Motor neuron (in vitro differentiated cells): ENCODE results near the gene ADGRL1. TPM values are rescaled to one million over a fixed set of nuclear protein-coding genes. Genes with fewer than 3 reads are reported as not detected.

Experiments
- ATAC-seq, 8 experiments: fragments of 200-7000 bp; cut with Tn5 transposase; replicated peaks in 6 of 8; 2 replicates each; pipeline ENCODE4 v1.8.0; 2021; ENCODE audit warnings: mild to moderate bottlenecking in 8 of 8, moderate library complexity in 8 of 8
- H3K27ac ChIP-seq, 2 donors: fragments of 250-450 bp; sonication (Bioruptor Pico); 2 replicates each; pipeline ENCODE4 v1.9.0; 2021; ENCODE audit warnings: antibody characterized with exemption in 2 of 2, mild to moderate bottlenecking in 2 of 2, moderate library complexity in 1 of 2
- H3K4me1 ChIP-seq, 2 donors: fragments of 250-450 bp; sonication (Bioruptor Pico); replicated peaks in 1 of 2; 2 replicates each; pipeline ENCODE4 v1.6.1; 2021; ENCODE audit warnings: antibody characterized with exemption in 2 of 2, mild to moderate bottlenecking in 2 of 2, moderate library complexity in 1 of 2
- H3K4me3 ChIP-seq, 5 donors: fragments of 250-450 bp; sonication (Bioruptor Pico); 2 replicates each; pipeline ENCODE4 v1.9.0; 2021; ENCODE audit warnings: antibody characterized with exemption in 5 of 5, mild to moderate bottlenecking in 5 of 5, moderate library complexity in 4 of 5
- WGBS, 10 experiments: fragments of 450-650 bp; shearing (Covaris generic); methylation state at CpG; one replicate each; pipeline ENCODE4 v1.0.0; 2022; 5-methylcytosine and 5-hydroxymethylcytosine counted together
- in situ Hi-C, 9 experiments: fragments of 400-800 bp; cut with MboI; loops; one replicate each; pipeline ENCODE4 v1.15.0; 2021; ENCODE audit warnings: low sequenced_read_pairs in 9 of 9, low pct_unique_long_range_greater_than_20kb in 2 of 9; ENCODE audit not compliant: unreplicated experiment in 9 of 9
- total RNA-seq, 8 experiments: library from RNA; unstranded; fragments of 300-600 nt; gene quantifications; 2 replicates each; pipeline versions ENCODE4 v1.2.3 to v1.2.4, GENCODE V29; 2022

The ADGRL1 gene
- total RNA-seq, 8 experiments from 2014 or later = 26.8 to 40.7 (median 33.2) TPM

GRCh38 chr19:14177496-14178074 is 28.4 kb downstream of the ADGRL1 start:
- H3K4me3 ChIP-seq = no peak overlapping the region
- ATAC-seq = no peak
- in situ Hi-C loops = no loop called here
- WGBS, 10 experiments = 100% methylated on average over 1 to 2 of the region's 23 CpGs; no CpG with 5 or more reads in 5 of the 10 experiments
- H3K27ac ChIP-seq = no peak overlapping the region
- no peaks in the 10 kb centered on the region for H3K4me1 ChIP-seq

- WGBS, 10 experiments = 100% methylated on average over 2 of the region's 6 CpGs; no CpG with 5 or more reads in 8 of the 10 experiments
- H3K4me3 ChIP-seq = no peak overlapping the region
- no peaks in the 10 kb centered on the region for H3K4me1 ChIP-seq
- in situ Hi-C loops = no loop called here
- no peak for ATAC-seq
- H3K27ac ChIP-seq = no peak overlapping the region
These were observed 30.6 kb downstream of the ADGRL1 start for GRCh38 chr19:14175351-14175792.

- in situ Hi-C loops = loop anchor here in 1 of 9 experiments (25.0 kb wide), 1 partner anchor 162 kb away; no protein-coding TSS in a partner anchor
- no peak for ATAC-seq
- 80 to 100% (median 100%) methylated on average over 1 to 7 of the region's 9 CpGs; no CpG with 5 or more reads in 3 of the 10 experiments for WGBS, 10 experiments
These were observed 31.1 kb downstream of the ADGRL1 start for GRCh38 chr19:14174883-14175282.

GRCh38 chr19:14168993-14169392 is 37.0 kb downstream of the ADGRL1 start:
- no peak overlapping the region for H3K4me3 ChIP-seq
- ATAC-seq = no peak
- no peak overlapping the region for H3K27ac ChIP-seq
- in situ Hi-C loops = loop anchor here in 1 of 9 experiments (25.0 kb wide), 1 partner anchor 168 kb away; no protein-coding TSS in a partner anchor
- 92 to 100% (median 100%) methylated on average over 1 to 6 of the region's 12 CpGs; no CpG with 5 or more reads in 4 of the 10 experiments for WGBS, 10 experiments
- peaks cover 9% of the 10 kb centered on the region in 2 donors for H3K4me1 ChIP-seq

More at GRCh38 chr19:14174883-14175282, 31.1 kb downstream of the ADGRL1 start:
- H3K27ac ChIP-seq = no peak overlapping the region
- no peak overlapping the region for H3K4me3 ChIP-seq
- no peaks in the 10 kb centered on the region for H3K4me1 ChIP-seq

- in situ Hi-C loops = loop anchor here in 1 of 9 experiments (25.0 kb wide), 1 partner anchor 169 kb away; no protein-coding TSS in a partner anchor
- 40 to 100% (median 90%) methylated on average over 1 to 8 of the region's 19 CpGs for WGBS, 10 experiments
- peak in 1 of 8 experiments; percentile 5 for ATAC-seq
- H3K4me1 ChIP-seq = peaks cover 11 to 12% of the 10 kb centered on the region in 2 donors
- no peak overlapping the region for H3K4me3 ChIP-seq
- H3K27ac ChIP-seq = no peak overlapping the region
These were observed 37.6 kb downstream of the ADGRL1 start for GRCh38 chr19:14168259-14168972.

GRCh38 chr19:14167576-14168138 is 38.3 kb downstream of the ADGRL1 start:
- Histone ChIP-seq H3K4me1 (peaks cover 11 to 12% of the 10 kb centered on the region in 2 donors), H3K4me3 (no peak overlapping the region), H3K27ac (no peak overlapping the region)
- peak in 7 of 8 experiments; percentile 16 to 97 (median 32) for ATAC-seq
- in situ Hi-C loops = loop anchor here in 1 of 9 experiments (25.0 kb wide), 1 partner anchor 170 kb away; no protein-coding TSS in a partner anchor
- WGBS, 10 experiments = no CpG with 5 or more reads among the region's 18 CpGs

GRCh38 chr19:14166999-14167575 is 38.9 kb downstream of the ADGRL1 start:
- in situ Hi-C loops = loop anchor here in 1 of 9 experiments (25.0 kb wide), 1 partner anchor 170 kb away; no protein-coding TSS in a partner anchor
- no peak overlapping the region for H3K4me3 ChIP-seq
- peaks cover 11 to 12% of the 10 kb centered on the region in 2 donors for H3K4me1 ChIP-seq
- WGBS, 10 experiments = 60 to 100% (median 70%) methylated on average over 1 to 2 of the region's 12 CpGs; no CpG with 5 or more reads in 7 of the 10 experiments
- ATAC-seq = no peak
- no peak overlapping the region for H3K27ac ChIP-seq

- no peak overlapping the region for H3K27ac ChIP-seq
These were observed 39.8 kb downstream of the ADGRL1 start for GRCh38 chr19:14165990-14166830.

GRCh38 chr19:14164724-14165493 is 41.1 kb downstream of the ADGRL1 start:
- ATAC-seq = no peak
- no peak overlapping the region for H3K4me3 ChIP-seq
- in situ Hi-C loops = loop anchor here in 1 of 9 experiments (25.0 kb wide), 1 partner anchor 172 kb away; no protein-coding TSS in a partner anchor
- H3K4me1 ChIP-seq = peaks cover 11 to 12% of the 10 kb centered on the region in 2 donors
- 57 to 100% methylated on average over 1 to 2 of the region's 16 CpGs; no CpG with 5 or more reads in 8 of the 10 experiments for WGBS, 10 experiments
- no peak overlapping the region for H3K27ac ChIP-seq

More at GRCh38 chr19:14165990-14166830, 39.8 kb downstream of the ADGRL1 start:
- in situ Hi-C loops = loop anchor here in 1 of 9 experiments (25.0 kb wide), 1 partner anchor 171 kb away; no protein-coding TSS in a partner anchor
- WGBS, 10 experiments = 47 to 90% (median 78%) methylated on average over 2 to 3 of the region's 20 CpGs; no CpG with 5 or more reads in 6 of the 10 experiments
- no peak for ATAC-seq
- H3K4me1 ChIP-seq = peaks cover 11 to 12% of the 10 kb centered on the region in 2 donors
- H3K4me3 ChIP-seq = no peak overlapping the region

GRCh38 chr19:14164082-14164481 is 41.9 kb downstream of the ADGRL1 start:
- peaks cover 11 to 12% of the 10 kb centered on the region in 2 donors for H3K4me1 ChIP-seq
- H3K4me3 ChIP-seq = no peak overlapping the region
- in situ Hi-C loops = loop anchor here in 1 of 9 experiments (25.0 kb wide), 1 partner anchor 173 kb away; no protein-coding TSS in a partner anchor
- H3K27ac ChIP-seq = no peak overlapping the region
- ATAC-seq = peak in 5 of 8 experiments; percentile 27 to 61 (median 57)
- WGBS, 10 experiments = 33% methylated on average over 1 of the region's 11 CpGs; no CpG with 5 or more reads in 9 of the 10 experiments

- WGBS, 10 experiments = 80 to 100% (median 95%) methylated on average over 1 to 26 of the region's 38 CpGs; no CpG with 5 or more reads in 6 of the 10 experiments
- Histone ChIP-seq H3K4me1 (peaks cover 11 to 12% of the 10 kb centered on the region in 2 donors), H3K27ac (no peak overlapping the region), H3K4me3 (no peak overlapping the region)
- in situ Hi-C loops = loop anchor here in 1 of 9 experiments (25.0 kb wide), 1 partner anchor 174 kb away; no protein-coding TSS in a partner anchor
- ATAC-seq = no peak
These were observed 43.1 kb downstream of the ADGRL1 start for GRCh38 chr19:14162871-14163297.
